Measurements from ENCODE around the gene ZXDC. TPM values are rescaled to one million over a fixed set of nuclear protein-coding genes. Genes with fewer than 3 reads are reported as not detected.

Gene ZXDC
- total and polyA plus RNA-seq, 2 donors (not counting 3 experiments of a cell fraction or from before 2014, with no cell fraction given), result 15.2 to 22.6 TPM

GRCh38 chr3:126524429-126524988 is 48.8 kb upstream of the ZXDC start:
- no peaks in the 10 kb centered on the region for H4K20me1 ChIP-seq (replicated peaks; ENCODE audit: control insufficient read depth, extremely low read depth, insufficient read depth, low read length)
- FAIRE-seq, result no peak
- H3K9ac ChIP-seq (replicated peaks; ENCODE audit: extremely low read depth, insufficient read depth, low read length), result no peak overlapping the region
- dilution Hi-C loops (cut with MboI; ENCODE audit: extremely low pct_ligation_motif_present, low sequenced_read_pairs), result no loop called here
- no peak for DNase-seq (ENCODE audit: low read depth, low spot score)
- CTCF ChIA-PET, result interaction anchor here (2.5 kb wide), 1 partner anchor 931 kb away, joined by 51 read pairs; no protein-coding TSS in a partner anchor
- TF ChIP-seq MAX (IDR thresholded peaks at IDR 0.05; ENCODE audit: insufficient read depth, insufficient read length) (no peak), EZH2 (IDR thresholded peaks at IDR 0.05; ENCODE audit: borderline replicate concordance, low read depth, low read length, severe bottlenecking) (no peak), POLR2A (IDR thresholded peaks at IDR 0.05; ENCODE audit: low read depth, low read length) (no peak), POLR2AphosphoS5 (IDR thresholded peaks at IDR 0.05; ENCODE audit: insufficient read depth, low read depth, low read length) (no peak), FOS (IDR thresholded peaks at IDR 0.05; ENCODE audit: borderline replicate concordance, insufficient read depth, low read length) (no peak)
- H3K4me1 ChIP-seq (ENCODE audit: control insufficient read depth, extremely low read depth, insufficient read depth, low read length), result no peaks in the 10 kb centered on the region
- peaks cover 13 to 17% of the 10 kb centered on the region in 2 experiments for H3K27me3 ChIP-seq (ENCODE audit: control insufficient read depth in 2 of 2, insufficient read depth in 2 of 2, low read length in 2 of 2)
- intact Hi-C loops (cut with micrococcal nuclease), result loop anchor here (10.0 kb wide), 1 partner anchor 480 kb away; no protein-coding TSS in a partner anchor
- H3K9me1 ChIP-seq (replicated peaks; ENCODE audit: control insufficient read depth, extremely low read depth, insufficient read depth, low read length), result no peaks in the 10 kb centered on the region
- H3K27ac ChIP-seq (ENCODE audit: insufficient read depth, low read depth, low read length), result no peak overlapping the region
- no peak overlapping the region for H3K4me2 ChIP-seq (ENCODE audit: insufficient read depth, low read length)
- no peaks in the 10 kb centered on the region for H3K79me2 ChIP-seq (ENCODE audit: control insufficient read depth, insufficient read depth, low read length)
- H3K4me3 ChIP-seq (replicated peaks in 1 of 3; ENCODE audit: insufficient read depth in 1 of 3, low read depth in 1 of 3, low read length in 3 of 3), result peak overlapping the region in 1 of 3 experiments; percentile 15
- POLR2A ChIA-PET, result no interaction called here
- H3K36me3 ChIP-seq (ENCODE audit: control insufficient read depth in 2 of 2, extremely low read depth in 1 of 2, insufficient read depth in 2 of 2, low read length in 2 of 2), result no peaks in the 10 kb centered on the region
- H3K9me3 ChIP-seq (replicated peaks; ENCODE audit: control insufficient read depth, insufficient read depth, low read length), result no peaks in the 10 kb centered on the region
- H2AFZ ChIP-seq (ENCODE audit: low read depth, low read length), result peak overlapping the region; percentile 18
- no TSS peak for BruUV-seq (replicated peaks)

- no peaks in the 10 kb centered on the region for H3K36me3 ChIP-seq (ENCODE audit: control insufficient read depth in 2 of 2, extremely low read depth in 1 of 2, insufficient read depth in 2 of 2, low read length in 2 of 2)
- H3K9me1 ChIP-seq (replicated peaks; ENCODE audit: control insufficient read depth, extremely low read depth, insufficient read depth, low read length), result no peaks in the 10 kb centered on the region
- H3K79me2 ChIP-seq (ENCODE audit: control insufficient read depth, insufficient read depth, low read length), result no peaks in the 10 kb centered on the region
- dilution Hi-C loops (cut with MboI; ENCODE audit: extremely low pct_ligation_motif_present, low sequenced_read_pairs) (no loop called here), intact Hi-C loops (cut with micrococcal nuclease) (loop anchor here (2.0 to 10.0 kb wide), 2 partner anchors 131 to 481 kb away; partner anchors contain the start of gene TXNRD3)
- no peaks in the 10 kb centered on the region for H4K20me1 ChIP-seq (replicated peaks; ENCODE audit: control insufficient read depth, extremely low read depth, insufficient read depth, low read length)
- peaks cover 13 to 17% of the 10 kb centered on the region in 2 experiments for H3K27me3 ChIP-seq (ENCODE audit: control insufficient read depth in 2 of 2, insufficient read depth in 2 of 2, low read length in 2 of 2)
- BruUV-seq (replicated peaks), result no TSS peak
- no peak within 1 kb of the TSS for H3K4me2 ChIP-seq (ENCODE audit: insufficient read depth, low read length)
- ChIA-PET CTCF (interaction anchor here (0.7 to 2.5 kb wide), 11 partner anchors 7 to 1022 kb away, joined by 3 to 51 read pairs (median 4); no protein-coding TSS in a partner anchor), POLR2A (no interaction called here)
- no peak for TF ChIP-seq GATA2 (IDR thresholded peaks at IDR 0.05; ENCODE audit: insufficient read depth, insufficient read length, low read depth, low read length)
- no peak for TF ChIP-seq EZH2 (IDR thresholded peaks at IDR 0.05; ENCODE audit: borderline replicate concordance, low read depth, low read length, severe bottlenecking)
- TF ChIP-seq POLR2A (IDR thresholded peaks at IDR 0.05; ENCODE audit: low read depth, low read length), result no peak
- TF ChIP-seq JUN (IDR thresholded peaks at IDR 0.05; ENCODE audit: borderline replicate concordance, insufficient read depth, insufficient read length, low read depth), result no peak
- no peak for TF ChIP-seq CTCF (IDR thresholded peaks at IDR 0.05; ENCODE audit: extremely low read depth in 1 of 2, insufficient read depth in 1 of 2, low read depth in 1 of 2, low read length in 2 of 2)
- TF ChIP-seq FOS (IDR thresholded peaks at IDR 0.05; ENCODE audit: borderline replicate concordance, insufficient read depth, low read length), result no peak
- TF ChIP-seq MAX (IDR thresholded peaks at IDR 0.05; ENCODE audit: insufficient read depth, insufficient read length), result no peak
- no peak for TF ChIP-seq MYC (IDR thresholded peaks at IDR 0.05; ENCODE audit: low read depth, low read length)
- TF ChIP-seq POLR2AphosphoS5 (IDR thresholded peaks at IDR 0.05; ENCODE audit: insufficient read depth, low read depth, low read length), result no peak
- H3K27ac ChIP-seq (ENCODE audit: insufficient read depth, low read depth, low read length), result no peak within 1 kb of the TSS
- DNase-seq (ENCODE audit: low read depth, low spot score), result no peak
- H3K4me3 ChIP-seq (replicated peaks in 1 of 3; ENCODE audit: insufficient read depth in 1 of 3, low read depth in 1 of 3, low read length in 3 of 3), result peak within 1 kb of the TSS in 1 of 3 experiments; percentile 15
- H3K9me3 ChIP-seq (replicated peaks; ENCODE audit: control insufficient read depth, insufficient read depth, low read length), result no peaks in the 10 kb centered on the region
- H3K4me1 ChIP-seq (ENCODE audit: control insufficient read depth, extremely low read depth, insufficient read depth, low read length), result no peaks in the 10 kb centered on the region
- FAIRE-seq, result no peak
- H3K9ac ChIP-seq (replicated peaks; ENCODE audit: extremely low read depth, insufficient read depth, low read length), result no peak within 1 kb of the TSS
- peak within 1 kb of the TSS; percentile 18 for H2AFZ ChIP-seq (ENCODE audit: low read depth, low read length)
These were observed 48.2 kb upstream of the ZXDC start, which contains the start of gene CHST13 for GRCh38 chr3:126523745-126524428. TSS of gene CHST13 (plus strand) at chr3:126524155. CDS start at chr3:126524333, 178 bp downstream.

Measured in endothelial cell of umbilical vein (primary cell).